Neuronal stem cell (in vitro differentiated cells): ENCODE results near the gene FLT1.

ENCODE experiments used
- DNase-seq: peaks from one replicate; pipeline ENCODE4 v3.0.0-alpha.2; 2013; ENCODE audit warnings: low spot score
- H2AFZ ChIP-seq: one replicate; pipeline ENCODE4 v1.6.1; 2013; ENCODE audit warnings: mild to moderate bottlenecking, low read length, inconsistent platforms
- H2AK5ac ChIP-seq: 2 replicates; pipeline ENCODE4 v1.6.1; 2013; ENCODE audit warnings: low read depth, mild to moderate bottlenecking, inconsistent platforms, low read length, moderate library complexity, mixed read lengths
- H2BK120ac ChIP-seq: 2 replicates; pipeline ENCODE4 v1.6.1; 2013; ENCODE audit warnings: low read depth, mild to moderate bottlenecking, inconsistent platforms, low read length, moderate library complexity, mixed read lengths
- H2BK12ac ChIP-seq: one replicate; pipeline ENCODE4 v1.6.1; 2013; ENCODE audit warnings: low read length, inconsistent platforms
- H2BK15ac ChIP-seq: 2 replicates; pipeline ENCODE4 v1.6.1; 2013; ENCODE audit warnings: mild to moderate bottlenecking, low read length, inconsistent platforms, mixed read lengths
- H2BK5ac ChIP-seq: one replicate; pipeline ENCODE4 v1.6.1; 2013; ENCODE audit warnings: inconsistent platforms, mild to moderate bottlenecking, low read length, moderate library complexity
- H3K14ac ChIP-seq: one replicate; pipeline ENCODE4 v1.6.1; 2013; ENCODE audit warnings: low read length, inconsistent platforms
- H3K18ac ChIP-seq: 2 replicates; pipeline ENCODE4 v1.6.1; 2013; ENCODE audit warnings: low read length, inconsistent platforms
- H3K23ac ChIP-seq: 2 replicates; pipeline ENCODE4 v1.6.1; 2013; ENCODE audit warnings: low read depth, mild to moderate bottlenecking, mixed read lengths, low read length, inconsistent platforms; ENCODE audit not compliant: poor library complexity
- H3K27ac ChIP-seq: replicated peaks from 3 replicates; pipeline ENCODE4 v1.5.1; 2013; ENCODE audit warnings: low read length, inconsistent platforms
- H3K27me3 ChIP-seq, 3 experiments: 2 replicates each; pipeline ENCODE4 v1.6.1; 2013; ENCODE audit warnings: low read length in 3 of 3, mild to moderate bottlenecking in 2 of 3, inconsistent platforms in 1 of 3, low read depth in 1 of 3, mixed read lengths in 1 of 3, moderate library complexity in 1 of 3; ENCODE audit not compliant: control insufficient read depth in 3 of 3, insufficient read depth in 3 of 3
- H3K36me3 ChIP-seq, 2 donors: replicated peaks in 1 of 2; 2 replicates each; pipeline ENCODE4 v1.6.1; 2013; ENCODE audit warnings: low read length in 2 of 2; ENCODE audit not compliant: control insufficient read depth in 2 of 2, insufficient read depth in 2 of 2
- H3K4ac ChIP-seq: 2 replicates; pipeline ENCODE4 v1.6.1; 2013; ENCODE audit warnings: inconsistent platforms, mild to moderate bottlenecking, low read length, moderate library complexity
- H3K4me1 ChIP-seq, 2 donors: 1 replicate in 1 of 2; 2 replicates in 1 of 2; pipeline ENCODE4 v1.6.1; 2013; ENCODE audit warnings: low read length in 2 of 2, low read depth in 1 of 2; ENCODE audit not compliant: control insufficient read depth in 2 of 2, insufficient read depth in 1 of 2
- H3K4me2 ChIP-seq: one replicate; pipeline ENCODE4 v1.6.1; 2013; ENCODE audit warnings: mild to moderate bottlenecking, low read length, inconsistent platforms; ENCODE audit not compliant: insufficient read depth, poor library complexity, severe bottlenecking
- H3K4me3 ChIP-seq, 2 donors: 2 replicates each; pipeline ENCODE4 v1.5.1; 2013; ENCODE audit warnings: low read length in 2 of 2, mild to moderate bottlenecking in 2 of 2, inconsistent platforms in 1 of 2, moderate library complexity in 1 of 2
- H3K79me1 ChIP-seq: one replicate; pipeline ENCODE4 v1.6.1; 2013; ENCODE audit warnings: low read depth, mild to moderate bottlenecking, inconsistent platforms, low read length, moderate library complexity
- H3K9ac ChIP-seq: one replicate; pipeline ENCODE4 v1.6.1; 2013; ENCODE audit warnings: mild to moderate bottlenecking, low read depth, low read length, inconsistent platforms; ENCODE audit not compliant: poor library complexity
- H3K9me3 ChIP-seq, 2 donors: replicated peaks in 1 of 2; 2 replicates each; pipeline versions ENCODE3 to v1.6.1; 2013; ENCODE audit warnings: low read length in 2 of 2, mild to moderate bottlenecking in 2 of 2, inconsistent platforms in 1 of 2, low read depth in 1 of 2, mixed read lengths in 1 of 2, moderate library complexity in 1 of 2; ENCODE audit not compliant: control insufficient read depth in 2 of 2, insufficient read depth in 1 of 2
- H4K8ac ChIP-seq: one replicate; pipeline ENCODE4 v1.6.1; 2013; ENCODE audit warnings: low read depth, mild to moderate bottlenecking, inconsistent platforms, low read length, moderate library complexity
- H4K91ac ChIP-seq: one replicate; pipeline ENCODE4 v1.6.1; 2013; ENCODE audit warnings: low read length, low read depth, mild to moderate bottlenecking, inconsistent platforms; ENCODE audit not compliant: poor library complexity
- WGBS, 2 donors: extraction: QIAGEN DNeasy Blood & Tissue Kit; methylation state at CpG; one replicate each; pipeline ENCODE4 v1.1.7; 2013; ENCODE audit warnings: missing lambda C conversion rate in 2 of 2, mixed read lengths in 1 of 2; ENCODE audit not compliant: insufficient read length in 2 of 2, insufficient replicate concordance in 1 of 2; ENCODE audit errors: extremely low coverage in 2 of 2; 5-methylcytosine and 5-hydroxymethylcytosine counted together

Gene FLT1

GRCh38 chr13:28442839-28443238 is 52.1 kb downstream of the FLT1 start:
- H3K36me3 ChIP-seq: no peaks in the 10 kb centered on the region
- no peak overlapping the region for H4K8ac ChIP-seq
- H3K4ac ChIP-seq: no peak overlapping the region
- no peaks in the 10 kb centered on the region for H3K27me3 ChIP-seq
- H2BK15ac ChIP-seq: no peak overlapping the region
- no peak overlapping the region for H2BK12ac ChIP-seq
- no peak overlapping the region for H3K14ac ChIP-seq
- H2AFZ ChIP-seq: no peak overlapping the region
- peaks cover 0 to 1% of the 10 kb centered on the region in 2 donors for H3K9me3 ChIP-seq
- H2AK5ac ChIP-seq: no peak overlapping the region
- H3K27ac ChIP-seq: no peak overlapping the region
- H4K91ac ChIP-seq: no peak overlapping the region
- H3K18ac ChIP-seq: no peak overlapping the region
- H3K9ac ChIP-seq: no peak overlapping the region
- H3K4me1 ChIP-seq: peaks cover 0 to 9% of the 10 kb centered on the region in 2 donors
- H3K4me3 ChIP-seq: no peak overlapping the region
- H3K23ac ChIP-seq: no peak overlapping the region
- H3K4me2 ChIP-seq: no peak overlapping the region
- H2BK120ac ChIP-seq: no peak overlapping the region
- WGBS, 2 donors: no CpG with 5 or more reads among the region's 3 CpGs
- H2BK5ac ChIP-seq: no peak overlapping the region
- no peak for DNase-seq
- H3K79me1 ChIP-seq: no peaks in the 10 kb centered on the region

- Histone ChIP-seq H3K4me1 (peaks cover 0 to 9% of the 10 kb centered on the region in 2 donors), H3K4me3 (no peak overlapping the region), H3K4me2 (no peak overlapping the region), H4K91ac (no peak overlapping the region), H2AFZ (no peak overlapping the region), H3K18ac (no peak overlapping the region), H2BK120ac (no peak overlapping the region), H3K4ac (no peak overlapping the region), H2BK12ac (no peak overlapping the region), H3K36me3 (no peaks in the 10 kb centered on the region), H2BK15ac (no peak overlapping the region), H3K79me1 (no peaks in the 10 kb centered on the region), H3K14ac (no peak overlapping the region), H3K27me3 (no peaks in the 10 kb centered on the region), H3K27ac (no peak overlapping the region), H4K8ac (no peak overlapping the region), H3K9me3 (no peaks in the 10 kb centered on the region), H3K9ac (no peak overlapping the region), H2BK5ac (no peak overlapping the region), H3K23ac (no peak overlapping the region), H2AK5ac (no peak overlapping the region)
- DNase-seq: no peak
These were observed 53.4 kb downstream of the FLT1 start for GRCh38 chr13:28441529-28441928.

- no peak overlapping the region for H3K9ac ChIP-seq
- H3K27me3 ChIP-seq: no peaks in the 10 kb centered on the region
- H3K4me1 ChIP-seq: peaks cover 0 to 9% of the 10 kb centered on the region in 2 donors
- no peaks in the 10 kb centered on the region for H3K79me1 ChIP-seq
- H3K4me2 ChIP-seq: no peak overlapping the region
- H3K18ac ChIP-seq: no peak overlapping the region
- WGBS, 2 donors: no CpG with 5 or more reads among the region's 4 CpGs
- no peak overlapping the region for H3K4ac ChIP-seq
- no peak overlapping the region for H2BK120ac ChIP-seq
- no peak overlapping the region for H4K91ac ChIP-seq
- H3K9me3 ChIP-seq: no peaks in the 10 kb centered on the region
- H4K8ac ChIP-seq: no peak overlapping the region
- H3K4me3 ChIP-seq: no peak overlapping the region
- no peak overlapping the region for H3K23ac ChIP-seq
- no peak overlapping the region for H3K14ac ChIP-seq
- no peaks in the 10 kb centered on the region for H3K36me3 ChIP-seq
- DNase-seq: no peak
- no peak overlapping the region for H2BK5ac ChIP-seq
- no peak overlapping the region for H3K27ac ChIP-seq
- no peak overlapping the region for H2AFZ ChIP-seq
- H2BK12ac ChIP-seq: no peak overlapping the region
- H2AK5ac ChIP-seq: no peak overlapping the region
- H2BK15ac ChIP-seq: no peak overlapping the region
These were observed 54.0 kb downstream of the FLT1 start for GRCh38 chr13:28440774-28441504.

- DNase-seq: no peak
- no peaks in the 10 kb centered on the region for H3K27me3 ChIP-seq
- H3K23ac ChIP-seq: no peak overlapping the region
- H2AFZ ChIP-seq: no peak overlapping the region
- H2AK5ac ChIP-seq: no peak overlapping the region
- no CpG with 5 or more reads among the region's 12 CpGs for WGBS, 2 donors
- H3K36me3 ChIP-seq: no peaks in the 10 kb centered on the region
- no peak overlapping the region for H2BK15ac ChIP-seq
- no peak overlapping the region for H3K9ac ChIP-seq
- H2BK120ac ChIP-seq: no peak overlapping the region
- no peak overlapping the region for H2BK12ac ChIP-seq
- H3K4me2 ChIP-seq: no peak overlapping the region
- no peak overlapping the region for H2BK5ac ChIP-seq
- H3K9me3 ChIP-seq: no peaks in the 10 kb centered on the region
- H4K8ac ChIP-seq: no peak overlapping the region
- no peak overlapping the region for H3K14ac ChIP-seq
- no peak overlapping the region for H4K91ac ChIP-seq
- H3K79me1 ChIP-seq: no peaks in the 10 kb centered on the region
- H3K4ac ChIP-seq: no peak overlapping the region
- H3K4me1 ChIP-seq: peaks cover 0 to 9% of the 10 kb centered on the region in 2 donors
- H3K27ac ChIP-seq: no peak overlapping the region
- no peak overlapping the region for H3K4me3 ChIP-seq
- H3K18ac ChIP-seq: no peak overlapping the region
These were observed 56.2 kb downstream of the FLT1 start for GRCh38 chr13:28438598-28439334.
